RWPE2 (cell line): ENCODE measurements around the gene FAM204A.
A peak's percentile ranks its signal among the peaks of the same experiment; 100 is the strongest.

ENCODE experiments used
- ATAC-seq: fragments of 200-7000 bp; cut with Tn5 transposase; 3 replicates; pipeline ENCODE4 v1.9.1; 2021; ENCODE audit warnings: low read depth
- DNase-seq: peaks from one replicate; pipeline ENCODE4 v3.0.0-alpha.2; 2020; ENCODE audit warnings: low spot score
- H3K27ac ChIP-seq: fragments of 450-650 bp; 2 replicates; pipeline ENCODE4 v1.5.1; 2017; ENCODE audit warnings: mild to moderate bottlenecking; ENCODE audit not compliant: poor library complexity, severe bottlenecking
- H3K27me3 ChIP-seq: fragments of 250-450 bp; sonication (Bioruptor Pico); 2 replicates; pipeline ENCODE4 v1.5.1; 2021; ENCODE audit warnings: mild to moderate bottlenecking, moderate library complexity; ENCODE audit not compliant: insufficient read depth, poor library complexity, severe bottlenecking
- H3K36me3 ChIP-seq: fragments of 250-450 bp; sonication (Bioruptor Pico); 2 replicates; pipeline ENCODE4 v1.5.1; 2020; ENCODE audit warnings: low read depth, mild to moderate bottlenecking, moderate library complexity
- H3K4me1 ChIP-seq: fragments of 250-450 bp; sonication (Bioruptor Pico); 2 replicates; pipeline ENCODE4 v1.5.1; 2021; ENCODE audit warnings: mild to moderate bottlenecking, moderate library complexity; ENCODE audit not compliant: insufficient read depth, poor library complexity, severe bottlenecking
- H3K4me3 ChIP-seq: fragments of 250-450 bp; sonication (Bioruptor Pico); 2 replicates; pipeline ENCODE4 v1.5.1; 2021; ENCODE audit warnings: mild to moderate bottlenecking, moderate library complexity; ENCODE audit not compliant: severe bottlenecking
- H3K9me3 ChIP-seq: fragments of 250-450 bp; sonication (Bioruptor Pico); 2 replicates; pipeline ENCODE4 v1.5.1; 2021; ENCODE audit warnings: mild to moderate bottlenecking, moderate library complexity; ENCODE audit not compliant: severe bottlenecking
- TF ChIP-seq, protein P1 (sequence below): fragments of 450-650 bp; IDR thresholded peaks from one replicate; pipeline ENCODE4 v1.5.1; 2017; ENCODE audit warnings: mild to moderate bottlenecking, moderate library complexity; ENCODE audit not compliant: poor library complexity, severe bottlenecking

FAM204A gene

DNA sequence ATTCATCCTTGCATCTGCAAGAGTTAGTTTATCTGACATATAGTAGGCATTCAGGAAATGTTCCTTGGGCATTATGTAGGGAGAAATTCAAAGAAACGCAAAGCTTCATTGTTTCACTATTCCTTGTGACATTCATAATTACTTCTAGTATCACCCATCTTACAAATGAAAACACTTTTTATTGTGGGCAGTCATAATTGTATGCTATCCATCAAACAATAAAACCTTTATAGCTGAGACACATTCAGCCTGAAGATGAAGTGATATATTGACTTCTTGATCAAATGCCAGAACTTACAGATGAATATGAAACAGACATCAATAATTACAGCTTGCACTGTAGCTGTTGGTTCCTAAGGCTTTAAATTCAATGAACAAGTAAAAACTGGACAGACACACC, 36.4 kb downstream of the FAM204A start:
- Histone ChIP-seq H3K27ac (no peak overlapping the region), H3K27me3 (no peaks in the 10 kb centered on the region), H3K4me1 (no peaks in the 10 kb centered on the region), H3K36me3 (peaks cover 32% of the 10 kb centered on the region), H3K9me3 (no peaks in the 10 kb centered on the region), H3K4me3 (no peak overlapping the region)
- TF ChIP-seq, protein P1, sequence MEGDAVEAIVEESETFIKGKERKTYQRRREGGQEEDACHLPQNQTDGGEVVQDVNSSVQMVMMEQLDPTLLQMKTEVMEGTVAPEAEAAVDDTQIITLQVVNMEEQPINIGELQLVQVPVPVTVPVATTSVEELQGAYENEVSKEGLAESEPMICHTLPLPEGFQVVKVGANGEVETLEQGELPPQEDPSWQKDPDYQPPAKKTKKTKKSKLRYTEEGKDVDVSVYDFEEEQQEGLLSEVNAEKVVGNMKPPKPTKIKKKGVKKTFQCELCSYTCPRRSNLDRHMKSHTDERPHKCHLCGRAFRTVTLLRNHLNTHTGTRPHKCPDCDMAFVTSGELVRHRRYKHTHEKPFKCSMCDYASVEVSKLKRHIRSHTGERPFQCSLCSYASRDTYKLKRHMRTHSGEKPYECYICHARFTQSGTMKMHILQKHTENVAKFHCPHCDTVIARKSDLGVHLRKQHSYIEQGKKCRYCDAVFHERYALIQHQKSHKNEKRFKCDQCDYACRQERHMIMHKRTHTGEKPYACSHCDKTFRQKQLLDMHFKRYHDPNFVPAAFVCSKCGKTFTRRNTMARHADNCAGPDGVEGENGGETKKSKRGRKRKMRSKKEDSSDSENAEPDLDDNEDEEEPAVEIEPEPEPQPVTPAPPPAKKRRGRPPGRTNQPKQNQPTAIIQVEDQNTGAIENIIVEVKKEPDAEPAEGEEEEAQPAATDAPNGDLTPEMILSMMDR, result no peak
- ATAC-seq, result no peak
- no peak for DNase-seq

DNA sequence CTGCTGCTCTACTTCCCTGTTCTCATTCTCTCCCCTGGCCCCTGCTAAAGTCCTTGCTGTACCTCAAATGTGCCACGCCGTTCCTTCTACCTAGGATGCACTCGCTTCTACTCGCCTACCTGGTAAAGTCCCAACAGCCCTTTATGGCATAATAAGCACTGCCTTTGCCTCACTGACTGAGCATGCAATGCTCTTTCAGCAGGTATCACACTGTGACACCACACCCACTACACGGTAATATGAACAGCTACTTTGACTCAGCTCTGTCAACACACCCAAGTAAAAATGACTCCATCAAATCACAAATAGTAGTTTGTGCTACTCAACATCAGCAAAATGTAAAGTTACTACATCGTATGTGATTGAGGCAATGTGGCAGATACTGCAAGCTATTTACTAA, 37.6 kb downstream of the FAM204A start:
- TF ChIP-seq, protein P1, result no peak
- no peaks in the 10 kb centered on the region for H3K27me3 ChIP-seq
- no peak overlapping the region for H3K27ac ChIP-seq
- ATAC-seq (no peak), DNase-seq (no peak)
- H3K4me1 ChIP-seq, result no peaks in the 10 kb centered on the region
- no peak overlapping the region for H3K4me3 ChIP-seq
- H3K36me3 ChIP-seq, result peaks cover 21% of the 10 kb centered on the region
- no peaks in the 10 kb centered on the region for H3K9me3 ChIP-seq

DNA sequence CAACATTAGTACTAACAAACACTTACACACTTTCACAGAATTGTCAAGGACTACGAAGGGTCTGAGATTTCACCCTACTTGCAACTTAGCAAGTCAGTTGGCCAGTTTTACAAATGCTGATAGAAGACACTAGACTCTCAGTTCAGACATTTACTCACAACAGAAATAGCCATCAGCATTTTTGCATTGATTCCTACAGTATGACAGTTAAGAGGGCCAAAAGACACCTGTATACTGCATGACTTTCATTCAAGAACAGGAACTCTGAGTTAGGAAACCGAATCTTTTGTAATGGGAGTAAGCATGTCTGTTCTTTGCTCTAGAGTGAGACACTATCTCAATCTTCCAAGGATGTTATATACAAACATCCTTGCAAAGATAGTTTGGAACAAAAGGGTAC, 40.9 kb downstream of the FAM204A start:
- Histone ChIP-seq H3K27me3 (no peaks in the 10 kb centered on the region), H3K36me3 (no peaks in the 10 kb centered on the region), H3K4me3 (no peak overlapping the region), H3K4me1 (no peaks in the 10 kb centered on the region), H3K27ac (no peak overlapping the region), H3K9me3 (no peaks in the 10 kb centered on the region)
- DNase-seq (no peak), ATAC-seq (no peak)
- TF ChIP-seq, protein P1, result no peak

DNA sequence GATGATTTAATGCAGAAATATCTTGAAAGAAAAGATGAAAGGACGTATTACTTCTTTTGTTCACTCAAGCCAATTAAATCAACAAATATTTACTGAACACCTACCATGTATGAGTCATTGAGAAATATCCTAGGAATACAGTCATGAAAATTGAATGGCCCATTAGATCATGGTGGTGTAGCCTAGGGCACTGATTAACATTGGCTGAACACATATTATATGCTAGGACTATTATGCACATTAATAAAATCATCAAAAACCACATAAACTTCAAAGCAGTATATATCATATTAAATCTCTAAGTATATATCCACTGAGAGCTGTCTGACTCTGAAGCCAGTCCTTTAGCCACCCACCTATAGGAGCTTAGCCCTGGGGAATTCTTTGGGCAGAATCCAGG, 41.8 kb downstream of the FAM204A start:
- no peaks in the 10 kb centered on the region for H3K9me3 ChIP-seq
- no peaks in the 10 kb centered on the region for H3K36me3 ChIP-seq
- ATAC-seq, result peak; percentile 66; the same call in 2 of the 3 replicates
- H3K27me3 ChIP-seq, result no peaks in the 10 kb centered on the region
- H3K4me3 ChIP-seq, result no peak overlapping the region
- H3K4me1 ChIP-seq, result no peaks in the 10 kb centered on the region
- no peak overlapping the region for H3K27ac ChIP-seq
- TF ChIP-seq, protein P1, result no peak
- no peak for DNase-seq

DNA sequence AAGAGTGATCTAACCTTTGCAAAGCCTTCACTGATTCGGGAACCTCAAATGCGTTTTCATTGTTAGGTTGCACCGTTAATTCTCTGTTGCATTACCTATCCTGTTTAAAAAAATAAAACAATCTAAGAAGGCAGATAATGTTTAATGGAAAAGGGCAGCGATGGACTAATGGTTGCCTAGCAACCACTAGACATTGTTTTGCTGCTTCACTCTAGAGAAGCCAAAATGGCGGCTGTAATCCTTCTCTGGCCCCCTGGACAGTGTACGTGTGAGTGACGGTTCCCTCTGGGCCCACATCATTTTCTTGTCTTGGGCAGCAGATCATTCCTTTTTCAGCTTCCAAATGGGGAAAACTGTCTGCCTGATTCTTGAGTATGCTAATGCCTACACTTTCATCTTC, 43.3 kb downstream of the FAM204A start:
- H3K4me3 ChIP-seq, result no peak overlapping the region
- no peaks in the 10 kb centered on the region for H3K4me1 ChIP-seq
- H3K9me3 ChIP-seq, result no peaks in the 10 kb centered on the region
- H3K27me3 ChIP-seq, result no peaks in the 10 kb centered on the region
- DNase-seq (no peak), ATAC-seq (no peak)
- no peaks in the 10 kb centered on the region for H3K36me3 ChIP-seq
- TF ChIP-seq, protein P1, result no peak
- no peak overlapping the region for H3K27ac ChIP-seq
